Measurements from ENCODE around the gene ZBTB7C. TPM values are rescaled to one million over a fixed set of nuclear protein-coding genes. Genes with fewer than 3 reads are reported as not detected.
A peak's percentile ranks its signal among the peaks of the same experiment; 100 is the strongest.

Gene ZBTB7C
- total RNA-seq, 2 experiments from 2014 or later: 0.09 TPM; not detected in 1

DNA sequence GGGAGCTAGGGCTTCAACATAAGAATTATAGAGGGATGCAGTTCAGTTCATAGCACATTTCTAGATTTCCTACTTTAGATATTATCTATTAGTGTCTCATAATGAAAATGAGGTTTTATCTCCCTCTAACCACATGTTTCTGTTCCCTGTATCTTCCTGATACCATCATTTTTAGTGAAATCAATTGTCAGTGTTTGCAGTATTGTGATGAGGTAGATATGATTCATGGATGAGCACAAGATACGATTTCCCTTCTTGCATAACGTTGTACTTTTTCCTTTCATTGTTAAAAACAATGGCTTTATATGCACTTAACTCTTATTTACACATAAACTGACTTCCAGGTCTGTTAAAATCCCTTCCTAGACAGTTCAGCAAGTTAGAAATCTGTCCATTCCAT is 211.4 kb downstream of the ZBTB7C start:
- peaks cover 42% of the 10 kb centered on the region for H3K27me3 Mint-ChIP-seq
- CTCF ChIA-PET: interaction anchor here (1.4 kb wide), 1 partner anchor 9 kb away, joined by 3 read pairs; no protein-coding TSS in a partner anchor
- H3K4me3 Mint-ChIP-seq: no peak overlapping the region

DNA sequence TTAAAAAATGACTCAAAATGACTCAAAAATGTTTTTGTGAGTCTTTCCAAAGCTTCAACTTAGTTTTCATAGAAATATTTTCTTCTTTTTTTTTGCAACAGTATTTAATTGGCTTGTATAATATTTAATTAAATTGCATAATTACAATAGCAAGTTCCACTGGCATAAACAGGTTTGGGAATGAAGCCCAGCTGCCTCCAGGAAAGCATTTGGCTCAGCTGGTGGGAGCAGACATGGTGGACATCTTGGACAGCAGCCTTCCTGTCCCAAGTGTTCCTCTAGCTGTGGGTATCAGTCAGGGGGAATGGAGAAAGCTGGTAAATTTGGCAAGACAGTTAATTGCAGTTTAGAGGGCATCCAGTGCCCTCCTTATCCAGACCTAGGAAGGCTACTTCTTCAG is 213.4 kb downstream of the ZBTB7C start:
- Mint-ChIP-seq H3K36me3 (no peaks in the 10 kb centered on the region), H3K9me3 (ENCODE audit: low read depth) (no peaks in the 10 kb centered on the region), H3K4me1 (peaks cover 2% of the 10 kb centered on the region), H3K27me3 (peaks cover 39% of the 10 kb centered on the region), H3K27ac (no peak overlapping the region), H3K4me3 (no peak overlapping the region)
- ATAC-seq (no peak), DNase-seq (no peak)
- CTCF ChIA-PET: no interaction called here

More for the DNA sequence above, 211.4 kb downstream of the ZBTB7C start:
- ATAC-seq (no peak), DNase-seq (no peak)
- Mint-ChIP-seq H3K36me3 (no peaks in the 10 kb centered on the region), H3K4me1 (peaks cover 2% of the 10 kb centered on the region), H3K27ac (no peak overlapping the region), H3K9me3 (ENCODE audit: low read depth) (no peaks in the 10 kb centered on the region)

DNA sequence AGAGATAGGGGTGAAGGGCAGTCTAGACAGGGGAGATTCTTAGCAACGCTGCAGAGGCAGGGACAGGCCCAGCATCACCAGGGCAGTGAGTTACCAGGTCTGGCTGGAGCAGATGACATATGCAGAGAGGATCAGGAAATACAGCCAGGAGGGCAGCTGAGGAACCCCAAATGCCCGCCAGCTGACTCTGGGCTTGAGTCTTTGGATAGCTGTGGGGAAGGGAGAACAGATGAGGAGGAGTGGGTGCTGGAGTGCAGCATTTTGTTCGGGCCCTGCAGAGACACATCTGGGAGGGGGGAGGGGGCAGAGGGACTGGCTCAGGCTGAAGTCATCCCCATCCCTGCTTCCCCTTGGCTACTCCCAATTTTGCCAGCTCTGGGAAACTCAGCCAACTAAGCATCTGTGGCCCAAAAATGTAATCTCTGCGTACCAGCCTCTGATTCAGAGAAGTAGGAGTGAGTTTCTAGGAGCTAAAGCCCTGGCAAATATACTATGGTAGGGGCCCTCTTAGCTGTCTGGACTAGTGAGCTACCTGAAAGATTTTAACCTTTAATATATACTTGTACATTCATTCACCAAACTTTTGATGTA is 214.5 kb downstream of the ZBTB7C start:
- CTCF ChIA-PET: no interaction called here
- Mint-ChIP-seq H3K27me3 (peaks cover 32% of the 10 kb centered on the region), H3K4me1 (peaks cover 2% of the 10 kb centered on the region), H3K36me3 (no peaks in the 10 kb centered on the region), H3K27ac (no peak overlapping the region), H3K9me3 (ENCODE audit: low read depth) (no peaks in the 10 kb centered on the region), H3K4me3 (no peak overlapping the region)
- ATAC-seq (no peak), DNase-seq (no peak)

DNA sequence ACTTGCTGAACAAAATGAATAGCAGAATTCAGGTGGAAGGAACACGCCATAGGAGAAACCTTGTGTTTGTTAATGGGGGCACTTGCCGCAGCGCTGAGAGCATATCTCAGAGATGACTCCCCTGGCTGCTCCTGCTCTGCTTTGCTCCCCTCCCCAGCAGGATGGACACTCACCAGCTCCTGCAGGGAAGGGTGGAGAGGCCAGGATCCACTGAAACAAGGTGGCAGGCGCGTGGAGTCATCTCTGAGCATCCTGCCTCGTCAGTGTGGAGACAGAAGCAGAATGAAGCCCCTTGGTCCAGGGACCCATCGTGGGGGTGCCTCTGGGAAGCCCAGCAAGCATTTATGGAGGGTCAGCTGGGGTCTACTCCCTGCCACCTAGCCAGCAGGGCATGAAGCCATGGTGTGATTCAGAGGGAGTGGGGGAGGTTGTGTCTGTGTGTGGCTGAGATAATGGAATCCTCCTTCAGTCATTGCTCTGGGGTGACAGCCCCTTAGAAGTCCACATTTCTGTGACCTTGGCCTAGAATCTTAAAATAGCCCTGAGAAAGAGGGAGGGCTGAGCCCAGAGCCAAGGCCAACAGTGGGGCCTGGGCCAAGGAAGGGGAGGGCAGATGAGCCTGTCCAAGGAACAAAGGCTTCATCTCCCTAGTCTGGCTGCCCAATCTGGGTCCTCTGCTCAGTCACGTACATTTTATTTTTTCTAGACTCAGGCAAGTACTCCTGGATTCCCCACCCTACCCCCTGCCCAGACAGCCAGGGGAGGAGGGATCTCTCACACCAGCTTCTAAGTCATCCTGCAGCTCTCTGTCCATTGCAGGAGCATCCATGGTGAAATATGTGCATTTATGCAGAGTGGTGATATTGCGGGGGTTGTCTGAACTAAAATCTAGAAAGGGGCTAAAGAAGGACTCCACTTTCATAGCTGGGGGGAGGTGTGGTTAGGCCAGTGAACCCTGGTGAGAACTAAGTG is 215.4 kb downstream of the ZBTB7C start:
- Mint-ChIP-seq H3K36me3 (no peaks in the 10 kb centered on the region), H3K27me3 (peaks cover 26% of the 10 kb centered on the region), H3K4me1 (peaks cover 2% of the 10 kb centered on the region), H3K27ac (no peak overlapping the region), H3K4me3 (no peak overlapping the region), H3K9me3 (ENCODE audit: low read depth) (no peaks in the 10 kb centered on the region)
- ATAC-seq: no peak
- no peak for DNase-seq
- CTCF ChIA-PET: no interaction called here

DNA sequence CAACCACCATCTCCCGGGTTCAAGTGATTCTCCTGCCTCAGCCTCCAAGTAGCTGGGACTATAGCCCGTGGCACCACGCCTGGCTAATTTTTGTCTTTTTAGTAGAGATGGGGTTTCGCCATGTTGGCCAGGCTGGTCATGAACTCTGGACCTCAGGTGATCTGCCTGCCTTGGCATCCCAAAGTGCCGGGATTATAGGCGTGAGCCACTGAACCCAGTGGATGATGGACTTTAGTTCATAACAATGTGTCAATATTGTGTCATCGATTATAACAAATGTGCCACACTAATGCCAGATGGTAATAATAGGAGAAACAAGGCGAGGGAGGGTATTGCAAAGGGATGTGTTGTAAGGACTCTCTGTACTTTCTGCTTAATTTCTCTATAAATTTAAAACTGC is 216.6 kb downstream of the ZBTB7C start:
- H3K9me3 Mint-ChIP-seq (ENCODE audit: low read depth): no peaks in the 10 kb centered on the region
- H3K27me3 Mint-ChIP-seq: peaks cover 17% of the 10 kb centered on the region
- CTCF ChIA-PET: no interaction called here

DNA sequence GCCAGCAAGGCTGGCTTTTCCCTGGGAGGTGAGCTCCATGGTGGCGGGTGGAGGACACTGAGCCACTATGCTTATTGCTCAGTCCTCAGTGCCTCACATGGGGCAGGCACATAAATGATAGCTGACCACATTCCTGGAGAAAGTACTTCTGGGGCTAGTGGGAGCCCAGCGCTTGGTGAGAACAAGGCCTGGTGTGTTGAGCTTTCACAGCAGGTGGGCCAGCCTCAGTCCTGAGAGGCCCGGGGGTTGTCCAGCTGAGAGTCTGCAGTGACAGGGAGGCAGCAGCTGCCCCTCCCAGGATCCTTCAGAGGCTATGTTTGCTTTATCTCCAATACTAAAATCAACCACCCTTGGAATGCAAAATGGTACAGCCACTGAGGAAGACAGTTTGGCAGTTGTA is 217.7 kb downstream of the ZBTB7C start:
- CTCF ChIA-PET: no interaction called here
- ATAC-seq: no peak

More for the DNA sequence above, 216.6 kb downstream of the ZBTB7C start:
- no peak for ATAC-seq
- Mint-ChIP-seq H3K4me3 (no peak overlapping the region), H3K27ac (no peak overlapping the region), H3K4me1 (no peaks in the 10 kb centered on the region), H3K36me3 (no peaks in the 10 kb centered on the region)
- no peak for DNase-seq

DNA sequence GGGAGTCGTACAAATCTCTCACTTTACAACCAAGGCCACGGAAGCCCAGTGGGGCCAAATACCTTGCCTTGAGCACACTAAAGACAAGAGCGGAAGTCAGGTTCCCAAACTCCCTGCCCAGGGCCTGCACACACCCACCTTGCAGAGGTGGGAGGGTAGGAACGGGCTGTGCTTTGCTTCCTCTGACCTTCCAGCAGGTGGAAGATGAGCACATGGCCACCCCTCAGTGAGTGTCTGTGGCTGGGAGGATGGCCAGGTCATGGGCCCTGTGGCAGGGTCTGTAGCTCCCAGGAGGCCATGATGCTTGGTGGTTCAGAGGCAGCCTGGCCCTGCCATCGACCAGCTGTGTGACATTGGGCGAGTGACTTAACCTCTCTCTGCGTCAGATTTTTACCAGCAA is 218.2 kb downstream of the ZBTB7C start:
- no peak overlapping the region for H3K27ac Mint-ChIP-seq

More for the DNA sequence above, 217.7 kb downstream of the ZBTB7C start:
- peaks cover 14% of the 10 kb centered on the region for H3K27me3 Mint-ChIP-seq
- H3K9me3 Mint-ChIP-seq (ENCODE audit: low read depth): no peaks in the 10 kb centered on the region
- H3K4me1 Mint-ChIP-seq: no peaks in the 10 kb centered on the region
- H3K36me3 Mint-ChIP-seq: no peaks in the 10 kb centered on the region
- H3K4me3 Mint-ChIP-seq: no peak overlapping the region
- H3K27ac Mint-ChIP-seq: no peak overlapping the region
- no peak for DNase-seq

DNA sequence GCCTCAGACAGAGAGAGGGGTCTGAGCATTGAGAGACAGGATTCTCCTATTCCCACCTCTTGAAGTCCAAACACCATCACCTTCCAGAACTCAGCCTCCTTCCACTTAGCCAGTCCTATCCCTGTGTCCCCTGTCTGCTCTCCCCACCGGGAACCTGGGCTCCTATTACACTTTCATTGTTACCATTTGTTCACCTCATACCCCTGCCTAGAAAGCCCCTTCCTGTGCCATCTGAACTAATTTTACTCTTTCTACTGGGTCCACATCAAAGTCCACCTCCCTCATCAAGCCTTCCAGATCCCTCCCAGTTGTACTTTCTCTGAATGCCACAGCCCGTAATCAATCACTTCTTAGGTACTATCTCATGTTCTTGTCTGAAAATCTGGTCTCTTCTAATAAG is 220.6 kb downstream of the ZBTB7C start:
- no peaks in the 10 kb centered on the region for H3K9me3 Mint-ChIP-seq (ENCODE audit: low read depth)
- DNase-seq (no peak), ATAC-seq (no peak)
- no peaks in the 10 kb centered on the region for H3K36me3 Mint-ChIP-seq
- peaks cover 28% of the 10 kb centered on the region for H3K27me3 Mint-ChIP-seq
- no peak overlapping the region for H3K27ac Mint-ChIP-seq
- CTCF ChIA-PET: no interaction called here
- H3K4me1 Mint-ChIP-seq: no peaks in the 10 kb centered on the region
- no peak overlapping the region for H3K4me3 Mint-ChIP-seq

More for the DNA sequence above, 218.2 kb downstream of the ZBTB7C start:
- no peak for ATAC-seq
- Mint-ChIP-seq H3K4me3 (no peak overlapping the region), H3K4me1 (no peaks in the 10 kb centered on the region), H3K36me3 (no peaks in the 10 kb centered on the region), H3K9me3 (ENCODE audit: low read depth) (no peaks in the 10 kb centered on the region), H3K27me3 (peaks cover 13% of the 10 kb centered on the region)
- CTCF ChIA-PET: no interaction called here
- DNase-seq: no peak

DNA sequence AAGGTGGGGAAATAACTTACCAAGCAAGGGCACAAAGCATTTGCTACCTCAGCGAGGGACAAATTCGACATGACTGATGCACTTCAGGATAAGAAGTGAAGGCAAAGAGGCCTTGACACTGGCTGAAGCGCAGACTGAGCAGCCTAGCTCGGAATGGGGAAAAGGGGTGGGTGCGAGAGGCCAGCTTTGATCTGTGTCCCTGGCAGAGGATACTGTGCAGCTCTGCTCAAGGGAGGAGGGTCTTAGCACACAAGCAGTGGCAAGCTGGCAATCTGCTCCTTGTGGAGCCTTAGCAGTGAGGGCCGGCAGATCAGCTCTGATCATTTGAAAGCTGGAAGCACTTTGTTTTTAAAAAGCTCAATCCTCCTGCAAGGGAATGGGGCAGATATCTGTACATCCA is 222.3 kb downstream of the ZBTB7C start:
- Mint-ChIP-seq H3K36me3 (no peaks in the 10 kb centered on the region), H3K27ac (no peak overlapping the region), H3K4me3 (no peak overlapping the region), H3K27me3 (peaks cover 31% of the 10 kb centered on the region), H3K4me1 (no peaks in the 10 kb centered on the region), H3K9me3 (ENCODE audit: low read depth) (no peaks in the 10 kb centered on the region)
- DNase-seq (peak; percentile 18), ATAC-seq (no peak)
- CTCF ChIA-PET: no interaction called here

DNA sequence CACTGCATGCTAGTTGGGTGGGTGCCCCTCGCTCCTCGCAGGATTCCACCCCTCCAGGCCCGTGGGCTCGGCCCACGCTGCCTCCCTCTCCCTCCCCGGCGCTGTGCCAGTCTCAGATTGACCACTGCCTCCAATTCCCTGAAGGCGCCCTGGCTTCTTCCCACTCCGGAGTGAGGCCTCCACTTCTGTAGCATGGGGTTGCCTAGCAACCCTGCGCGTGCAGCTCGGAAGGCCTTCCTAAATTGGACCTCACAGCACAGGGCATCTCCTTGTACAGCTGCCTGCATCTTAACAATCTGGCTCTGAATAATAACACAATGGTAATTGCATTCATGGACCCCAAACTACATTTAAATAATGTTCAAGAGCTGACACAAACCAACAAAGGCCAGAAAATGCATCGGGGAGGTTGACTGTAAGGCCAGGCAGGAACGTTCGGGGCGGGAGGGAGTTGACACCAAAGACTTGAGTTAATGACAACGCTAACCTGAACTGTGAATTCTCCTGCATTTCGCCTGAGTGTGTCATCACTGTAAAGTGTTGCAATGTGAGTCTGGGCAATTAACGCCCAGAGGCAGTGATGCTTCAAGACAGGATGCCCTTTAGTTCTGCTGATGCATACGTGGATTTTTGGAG is 222.9 kb downstream of the ZBTB7C start:
- H3K4me3 Mint-ChIP-seq: no peak overlapping the region
- CTCF ChIA-PET: no interaction called here
- no peaks in the 10 kb centered on the region for H3K9me3 Mint-ChIP-seq (ENCODE audit: low read depth)
- no peak for ATAC-seq
- H3K36me3 Mint-ChIP-seq: no peaks in the 10 kb centered on the region
- H3K4me1 Mint-ChIP-seq: no peaks in the 10 kb centered on the region
- no peak for DNase-seq
- H3K27ac Mint-ChIP-seq: no peak overlapping the region
- peaks cover 31% of the 10 kb centered on the region for H3K27me3 Mint-ChIP-seq

DNA sequence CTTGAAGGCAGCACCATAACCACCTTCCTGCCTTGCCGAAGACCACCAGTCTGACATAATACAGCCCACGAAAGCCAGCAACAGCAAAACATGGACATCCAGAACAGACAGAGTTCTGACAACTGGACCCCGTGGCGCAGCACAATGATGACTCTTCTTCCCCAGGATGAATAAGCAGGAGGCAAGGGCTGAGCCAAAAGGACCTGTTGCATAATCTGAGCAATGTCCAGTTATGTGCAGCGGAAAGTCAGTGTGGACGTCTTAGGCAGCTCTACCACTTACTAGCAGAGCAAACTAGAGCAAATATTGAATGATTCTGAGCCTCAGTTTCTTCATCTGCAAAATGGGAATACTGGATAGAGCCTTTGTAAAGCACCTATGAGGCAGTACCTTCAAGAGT is 225.1 kb downstream of the ZBTB7C start:
- no peak for DNase-seq
- Mint-ChIP-seq H3K36me3 (no peaks in the 10 kb centered on the region), H3K4me3 (no peak overlapping the region), H3K27me3 (peaks cover 29% of the 10 kb centered on the region), H3K4me1 (no peaks in the 10 kb centered on the region), H3K9me3 (ENCODE audit: low read depth) (no peaks in the 10 kb centered on the region), H3K27ac (no peak overlapping the region)
- CTCF ChIA-PET: no interaction called here
- no peak for ATAC-seq

DNA sequence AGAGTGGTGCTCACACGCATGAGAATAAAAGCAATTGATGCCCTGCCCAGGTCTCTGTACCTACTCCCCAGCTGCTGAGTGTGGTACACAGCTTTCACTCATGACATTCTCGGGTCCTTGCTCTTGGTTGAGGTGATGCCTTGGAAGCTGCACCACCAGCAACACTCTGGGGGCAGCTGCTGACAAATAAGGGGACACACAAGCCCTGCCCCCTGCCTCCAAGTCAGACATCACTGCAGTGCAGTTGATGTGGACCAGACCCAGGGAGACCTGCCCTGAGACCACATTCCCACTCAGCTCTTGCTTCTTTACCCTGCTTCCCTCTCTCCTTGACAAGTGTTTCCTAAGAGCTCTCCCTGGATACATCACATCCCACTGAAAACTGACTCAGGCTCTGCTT is 225.6 kb downstream of the ZBTB7C start:
- H3K9me3 Mint-ChIP-seq (ENCODE audit: low read depth): no peaks in the 10 kb centered on the region
- no peak overlapping the region for H3K4me3 Mint-ChIP-seq
- H3K36me3 Mint-ChIP-seq: no peaks in the 10 kb centered on the region
- no peak overlapping the region for H3K27ac Mint-ChIP-seq
- H3K4me1 Mint-ChIP-seq: no peaks in the 10 kb centered on the region
- ATAC-seq (no peak), DNase-seq (no peak)
- CTCF ChIA-PET: no interaction called here
- peaks cover 25% of the 10 kb centered on the region for H3K27me3 Mint-ChIP-seq

DNA sequence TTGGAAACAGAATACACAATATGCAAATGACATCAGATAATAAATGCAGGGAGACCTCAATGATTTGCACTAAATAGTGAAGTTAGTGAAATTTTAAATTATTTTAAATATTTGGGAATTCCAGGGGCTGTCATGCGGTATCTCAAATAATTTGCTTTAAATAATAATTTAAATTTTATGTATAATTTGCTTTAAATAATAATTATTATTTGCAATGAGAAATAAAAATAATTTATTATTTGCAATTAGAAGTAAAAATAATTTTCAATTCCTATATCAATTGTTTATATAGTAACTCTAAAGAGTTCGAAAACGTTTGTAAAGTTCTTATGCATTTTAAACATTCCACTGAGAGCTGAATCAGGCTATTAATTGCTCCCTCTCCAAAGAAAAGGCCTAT is 226.4 kb downstream of the ZBTB7C start:
- H3K27ac Mint-ChIP-seq: no peak overlapping the region
- ATAC-seq: no peak
- no peak overlapping the region for H3K4me3 Mint-ChIP-seq
- CTCF ChIA-PET: interaction anchor here (1.0 kb wide), 1 partner anchor 29 kb away, joined by 3 read pairs; no protein-coding TSS in a partner anchor
- H3K27me3 Mint-ChIP-seq: peaks cover 24% of the 10 kb centered on the region
- H3K4me1 Mint-ChIP-seq: no peaks in the 10 kb centered on the region
- no peaks in the 10 kb centered on the region for H3K36me3 Mint-ChIP-seq
- DNase-seq: no peak
- no peaks in the 10 kb centered on the region for H3K9me3 Mint-ChIP-seq (ENCODE audit: low read depth)
